GM10248 (cell line): Measurements from ENCODE around the gene VAC14.

ENCODE experiments used
- CTCF ChIA-PET: fragments of 300-600 bp; sonication (Branson Sonifier 250); formaldehyde crosslinking; extraction: SDS; loops from one replicate; lab custom pipeline; 2021; ENCODE audit warnings: antibody characterized with exemption; lab: Yijun Ruan, JAX
- POLR2A ChIA-PET: fragments of 350-650 bp; sonication (Branson Sonifier 250); formaldehyde crosslinking; extraction: SDS; loops from one replicate; lab custom pipeline; 2020; ENCODE audit warnings: antibody characterized with exemption; lab: Yijun Ruan, JAX
- DNase-seq: peaks from one replicate; pipeline ENCODE4 v3.0.0; 2012; ENCODE audit errors: extremely low spot score
- TF ChIP-seq, protein P1 (sequence below): IDR thresholded peaks from 2 replicates; pipeline ENCODE4 v1.5.1; 2012; ENCODE audit warnings: mild to moderate bottlenecking, low read depth; ENCODE audit errors: extremely low read depth, missing control alignments, control extremely low read depth

VAC14 gene

DNA sequence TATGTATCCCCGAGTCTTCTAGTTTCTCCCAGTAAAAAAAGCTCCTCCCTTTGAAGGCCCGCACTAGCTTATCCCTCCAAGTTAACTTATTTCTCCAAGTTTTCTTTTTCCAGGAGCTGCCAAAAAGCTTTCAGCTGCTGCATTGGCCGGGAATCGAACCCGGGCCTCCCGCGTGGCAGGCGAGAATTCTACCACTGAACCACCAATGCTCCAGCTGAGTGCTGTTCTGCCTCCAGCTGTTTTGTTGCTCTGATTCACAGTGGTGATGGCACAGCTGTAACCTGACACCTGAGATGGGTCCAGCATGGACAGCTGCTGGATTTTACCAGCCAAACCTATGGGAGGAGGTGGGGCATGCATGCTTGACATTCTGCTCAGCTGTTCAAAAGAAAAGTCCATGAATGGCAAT is 22.1 kb downstream of the VAC14 start:
- ChIA-PET CTCF (interaction anchor here (0.8 to 4.8 kb wide), 2 partner anchors 8 to 410 kb away, joined by 3 to 46 read pairs; no protein-coding TSS in a partner anchor), POLR2A (no interaction called here)
- TF ChIP-seq, protein P1, sequence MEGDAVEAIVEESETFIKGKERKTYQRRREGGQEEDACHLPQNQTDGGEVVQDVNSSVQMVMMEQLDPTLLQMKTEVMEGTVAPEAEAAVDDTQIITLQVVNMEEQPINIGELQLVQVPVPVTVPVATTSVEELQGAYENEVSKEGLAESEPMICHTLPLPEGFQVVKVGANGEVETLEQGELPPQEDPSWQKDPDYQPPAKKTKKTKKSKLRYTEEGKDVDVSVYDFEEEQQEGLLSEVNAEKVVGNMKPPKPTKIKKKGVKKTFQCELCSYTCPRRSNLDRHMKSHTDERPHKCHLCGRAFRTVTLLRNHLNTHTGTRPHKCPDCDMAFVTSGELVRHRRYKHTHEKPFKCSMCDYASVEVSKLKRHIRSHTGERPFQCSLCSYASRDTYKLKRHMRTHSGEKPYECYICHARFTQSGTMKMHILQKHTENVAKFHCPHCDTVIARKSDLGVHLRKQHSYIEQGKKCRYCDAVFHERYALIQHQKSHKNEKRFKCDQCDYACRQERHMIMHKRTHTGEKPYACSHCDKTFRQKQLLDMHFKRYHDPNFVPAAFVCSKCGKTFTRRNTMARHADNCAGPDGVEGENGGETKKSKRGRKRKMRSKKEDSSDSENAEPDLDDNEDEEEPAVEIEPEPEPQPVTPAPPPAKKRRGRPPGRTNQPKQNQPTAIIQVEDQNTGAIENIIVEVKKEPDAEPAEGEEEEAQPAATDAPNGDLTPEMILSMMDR, result no peak
- no peak for DNase-seq

GRCh38 chr16:70777973-70778406 is 23.0 kb downstream of the VAC14 start:
- ChIA-PET CTCF (interaction anchor here (4.8 kb wide), 1 partner anchor 7 kb away, joined by 46 read pairs; no protein-coding TSS in a partner anchor), POLR2A (no interaction called here)
- TF ChIP-seq, protein P1, result no peak
- DNase-seq, result no peak

DNA sequence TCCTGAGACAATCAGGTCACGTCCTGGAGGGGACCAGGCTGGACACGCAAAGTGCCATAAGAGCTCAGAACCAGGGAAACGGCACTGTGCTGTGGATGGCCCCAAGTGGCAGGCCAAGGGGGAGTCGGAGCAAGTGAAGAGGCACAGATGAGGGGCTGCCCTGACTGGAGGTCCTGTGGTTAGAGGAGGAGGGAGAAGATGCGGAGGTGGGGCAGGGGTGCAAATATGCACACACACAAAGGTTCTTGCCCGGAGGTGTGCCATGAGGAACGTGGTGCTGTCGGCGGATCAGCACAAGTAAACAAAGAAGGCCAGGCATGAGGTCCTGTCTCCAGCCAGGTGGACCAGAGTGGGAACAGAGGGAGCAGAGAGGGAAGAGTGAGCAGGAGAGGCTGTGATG is 23.5 kb downstream of the VAC14 start:
- TF ChIP-seq, protein P1, result no peak
- DNase-seq, result no peak
- CTCF ChIA-PET, result interaction anchor here (4.8 kb wide), 1 partner anchor 7 kb away, joined by 46 read pairs; no protein-coding TSS in a partner anchor
- POLR2A ChIA-PET, result no interaction called here

- no peak for DNase-seq
- TF ChIP-seq, protein P1, result no peak
- POLR2A ChIA-PET, result interaction anchor here (1.1 kb wide), 1 partner anchor 38 kb away, joined by 3 read pairs; no protein-coding TSS in a partner anchor
- CTCF ChIA-PET, result interaction anchor here (0.6 to 1.2 kb wide), 3 partner anchors 9 to 141 kb away, joined by 3 to 4 read pairs (median 3); no protein-coding TSS in a partner anchor
Measured at GRCh38 chr16:70775399-70775798, 25.6 kb downstream of the VAC14 start.

DNA sequence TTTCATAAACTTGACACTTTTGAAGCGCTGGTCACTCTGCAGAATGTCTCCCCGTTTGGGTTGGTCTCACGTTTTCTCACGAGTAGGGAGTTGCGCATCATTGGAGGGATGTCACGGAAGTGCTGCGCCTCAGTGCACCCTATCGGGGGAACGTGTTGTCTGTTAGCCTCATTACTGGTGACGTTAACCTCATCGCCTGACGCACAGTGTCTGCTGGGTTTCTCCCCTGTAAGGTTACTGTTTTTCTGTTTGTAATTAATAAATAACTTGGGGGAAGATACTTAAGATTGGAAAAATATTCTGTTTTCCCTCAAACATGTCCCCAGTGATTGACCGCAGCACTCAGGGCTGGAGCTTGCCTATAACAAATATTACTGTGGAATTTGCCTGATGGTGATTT is 26.7 kb downstream of the VAC14 start:
- TF ChIP-seq, protein P1, result no peak
- DNase-seq, result no peak
- POLR2A ChIA-PET, result no interaction called here
- CTCF ChIA-PET, result no interaction called here

- no peak for DNase-seq
- CTCF ChIA-PET, result interaction anchor here (1.5 to 6.7 kb wide), 8 partner anchors 7 to 540 kb away, joined by 4 to 120 read pairs (median 38); no protein-coding TSS in a partner anchor
- POLR2A ChIA-PET, result no interaction called here
- TF ChIP-seq, protein P1, result no peak
Measured at GRCh38 chr16:70772493-70772892, 28.5 kb downstream of the VAC14 start.
